Mesendoderm (in vitro differentiated cells): Measurements from ENCODE around the gene EPHB3.

Source experiments
- DNase-seq: peaks from one replicate; pipeline ENCODE4 v3.0.0; 2013
- H2AK5ac ChIP-seq: 2 replicates; pipeline ENCODE4 v1.6.1; 2013; ENCODE audit warnings: low read length, inconsistent platforms
- H2BK120ac ChIP-seq: 2 replicates; pipeline ENCODE4 v1.6.1; 2013; ENCODE audit warnings: low read depth, mild to moderate bottlenecking, low read length, moderate library complexity, mixed read lengths
- H2BK15ac ChIP-seq: replicated peaks from 2 replicates; pipeline ENCODE4 v1.6.1; 2013; ENCODE audit warnings: low read depth, mild to moderate bottlenecking, moderate library complexity
- H2BK5ac ChIP-seq: 2 replicates; pipeline ENCODE4 v1.6.1; 2013; ENCODE audit warnings: low read length, inconsistent platforms
- H3K18ac ChIP-seq: 2 replicates; pipeline ENCODE4 v1.6.1; 2013; ENCODE audit warnings: mild to moderate bottlenecking, low read length, mixed read lengths
- H3K23ac ChIP-seq: one replicate; pipeline ENCODE4 v1.6.1; 2013; ENCODE audit warnings: low read length
- H3K27ac ChIP-seq: 2 replicates; pipeline ENCODE4 v1.5.1; 2013; ENCODE audit warnings: low read depth, mild to moderate bottlenecking, inconsistent platforms, low read length, moderate library complexity
- H3K27me3 ChIP-seq: 2 replicates; pipeline ENCODE4 v1.6.1; 2013; ENCODE audit warnings: low read length, control low read depth, mild to moderate bottlenecking, inconsistent platforms; ENCODE audit not compliant: insufficient read depth, poor library complexity
- H3K36me3 ChIP-seq: 2 replicates; pipeline ENCODE4 v1.6.1; 2013; ENCODE audit warnings: low read length, inconsistent platforms; ENCODE audit not compliant: control insufficient read depth, insufficient read depth
- H3K4ac ChIP-seq: one replicate; pipeline ENCODE4 v1.6.1; 2013; ENCODE audit warnings: low read depth, mild to moderate bottlenecking, low read length, moderate library complexity
- H3K4me1 ChIP-seq: 2 replicates; pipeline ENCODE4 v1.6.1; 2013; ENCODE audit warnings: low read depth, low read length, inconsistent platforms; ENCODE audit not compliant: control insufficient read depth
- H3K4me2 ChIP-seq: 2 replicates; pipeline ENCODE4 v1.6.1; 2013; ENCODE audit warnings: low read length
- H3K4me3 ChIP-seq: 2 replicates; pipeline ENCODE4 v1.5.1; 2013; ENCODE audit warnings: mild to moderate bottlenecking, low read length
- H3K56ac ChIP-seq: one replicate; pipeline ENCODE4 v1.6.1; 2013; ENCODE audit warnings: low read length
- H3K79me1 ChIP-seq: 2 replicates; pipeline ENCODE4 v1.6.1; 2013; ENCODE audit warnings: low read length, inconsistent platforms
- H3K79me2 ChIP-seq: 2 replicates; pipeline ENCODE4 v1.6.1; 2013; ENCODE audit warnings: mild to moderate bottlenecking, low read length; ENCODE audit not compliant: control insufficient read depth, insufficient read depth
- H3K9ac ChIP-seq: 2 replicates; pipeline ENCODE4 v1.6.1; 2013; ENCODE audit warnings: low read length, inconsistent platforms
- H4K5ac ChIP-seq: one replicate; pipeline ENCODE4 v1.6.1; 2013; ENCODE audit warnings: low read length
- H4K8ac ChIP-seq: one replicate; pipeline ENCODE4 v1.6.1; 2013; ENCODE audit warnings: low read depth, mild to moderate bottlenecking, control low read depth, low read length, moderate library complexity
- WGBS: extraction: QIAGEN DNeasy Blood & Tissue Kit; methylation state at CpG from one replicate; pipeline ENCODE4 v1.1.7; 2013; ENCODE audit warnings: low lambda C conversion rate, missing lambda C conversion rate; ENCODE audit not compliant: insufficient coverage; ENCODE audit errors: extremely low coverage; 5-methylcytosine and 5-hydroxymethylcytosine counted together

Gene EPHB3

DNA sequence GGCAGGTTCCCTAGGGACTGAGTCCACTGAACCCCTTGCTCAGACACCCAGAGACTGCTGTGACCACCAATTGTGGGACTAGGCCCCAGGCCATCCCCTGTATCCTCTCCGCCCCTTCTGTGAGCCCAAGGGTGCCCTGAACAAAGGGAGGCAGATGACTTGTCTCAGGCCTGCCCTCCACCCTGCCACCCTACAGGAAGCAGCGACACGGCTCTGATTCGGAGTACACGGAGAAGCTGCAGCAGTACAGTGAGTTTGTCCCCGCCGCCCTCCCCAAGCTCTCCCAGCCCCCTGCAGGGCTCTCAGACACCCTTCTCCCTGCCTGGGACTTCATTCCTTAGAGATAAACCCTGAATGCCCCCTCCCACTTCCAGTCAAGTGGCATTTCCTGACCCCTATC, 16.6 kb downstream of the EPHB3 start:
- H3K27ac ChIP-seq = no peak overlapping the region
- no peak for DNase-seq
- WGBS = no CpG with 5 or more reads among the region's 7 CpGs

GRCh38 chr3:184578822-184579221, 17.2 kb downstream of the EPHB3 start:
- Histone ChIP-seq H3K18ac (no peak overlapping the region), H3K79me1 (peaks cover 4% of the 10 kb centered on the region)
- WGBS = no CpG with 5 or more reads among the region's 7 CpGs

More for the DNA sequence above, 16.6 kb downstream of the EPHB3 start:
- Histone ChIP-seq H4K8ac (no peak overlapping the region), H4K5ac (no peak overlapping the region), H3K18ac (no peak overlapping the region), H3K4ac (no peak overlapping the region), H3K36me3 (peaks cover 22% of the 10 kb centered on the region), H3K9ac (no peak overlapping the region), H3K27me3 (no peaks in the 10 kb centered on the region), H2BK5ac (no peak overlapping the region), H3K79me2 (peaks cover 3% of the 10 kb centered on the region), H2BK15ac (no peak overlapping the region), H3K56ac (peak overlapping the region; percentile 6), H3K23ac (no peak overlapping the region), H2BK120ac (no peak overlapping the region), H3K4me2 (no peak overlapping the region), H3K79me1 (peaks cover 4% of the 10 kb centered on the region), H3K4me1 (peaks cover 22% of the 10 kb centered on the region), H2AK5ac (no peak overlapping the region), H3K4me3 (no peak overlapping the region)

DNA sequence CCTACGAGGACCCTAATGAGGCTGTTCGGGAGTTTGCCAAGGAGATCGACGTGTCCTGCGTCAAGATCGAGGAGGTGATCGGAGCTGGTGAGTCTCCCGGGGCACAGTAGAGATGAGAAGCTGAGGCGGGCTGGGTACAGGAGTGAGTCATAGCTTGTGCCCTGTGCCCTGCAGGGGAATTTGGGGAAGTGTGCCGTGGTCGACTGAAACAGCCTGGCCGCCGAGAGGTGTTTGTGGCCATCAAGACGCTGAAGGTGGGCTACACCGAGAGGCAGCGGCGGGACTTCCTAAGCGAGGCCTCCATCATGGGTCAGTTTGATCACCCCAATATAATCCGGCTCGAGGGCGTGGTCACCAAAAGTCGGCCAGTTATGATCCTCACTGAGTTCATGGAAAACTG, 17.9 kb downstream of the EPHB3 start:
- Histone ChIP-seq H3K9ac (no peak overlapping the region), H3K4me3 (no peak overlapping the region), H4K5ac (no peak overlapping the region), H3K56ac (no peak overlapping the region), H3K23ac (no peak overlapping the region), H3K27ac (no peak overlapping the region), H2BK15ac (no peak overlapping the region), H3K79me2 (peaks cover 3% of the 10 kb centered on the region), H3K18ac (no peak overlapping the region), H2BK120ac (no peak overlapping the region), H2BK5ac (no peak overlapping the region), H3K4me1 (peaks cover 17% of the 10 kb centered on the region), H3K4ac (no peak overlapping the region), H3K27me3 (no peaks in the 10 kb centered on the region), H4K8ac (no peak overlapping the region), H2AK5ac (no peak overlapping the region), H3K36me3 (peaks cover 22% of the 10 kb centered on the region), H3K79me1 (peaks cover 4% of the 10 kb centered on the region), H3K4me2 (no peak overlapping the region)
- DNase-seq = no peak
- WGBS = no CpG with 5 or more reads among the region's 22 CpGs

More at GRCh38 chr3:184578822-184579221, 17.2 kb downstream of the EPHB3 start:
- peak; percentile 53 for DNase-seq
- Histone ChIP-seq H3K27me3 (no peaks in the 10 kb centered on the region), H2BK15ac (no peak overlapping the region), H3K9ac (no peak overlapping the region), H3K23ac (no peak overlapping the region), H4K5ac (no peak overlapping the region), H3K4ac (no peak overlapping the region), H3K4me1 (peaks cover 22% of the 10 kb centered on the region), H2AK5ac (no peak overlapping the region), H2BK5ac (no peak overlapping the region), H4K8ac (no peak overlapping the region), H2BK120ac (no peak overlapping the region), H3K27ac (no peak overlapping the region), H3K4me3 (no peak overlapping the region), H3K4me2 (no peak overlapping the region), H3K36me3 (peaks cover 22% of the 10 kb centered on the region), H3K79me2 (peaks cover 3% of the 10 kb centered on the region), H3K56ac (no peak overlapping the region)

- Histone ChIP-seq H2BK120ac (no peak overlapping the region), H3K27ac (no peak overlapping the region), H4K5ac (no peak overlapping the region), H3K23ac (no peak overlapping the region), H3K79me2 (no peaks in the 10 kb centered on the region), H3K27me3 (no peaks in the 10 kb centered on the region), H3K18ac (no peak overlapping the region), H3K36me3 (peaks cover 22% of the 10 kb centered on the region), H3K79me1 (peaks cover 4% of the 10 kb centered on the region), H4K8ac (no peak overlapping the region), H2BK5ac (no peak overlapping the region), H3K4me2 (no peak overlapping the region), H3K9ac (no peak overlapping the region), H3K4me1 (peaks cover 14% of the 10 kb centered on the region), H3K4me3 (no peak overlapping the region), H2AK5ac (no peak overlapping the region), H3K4ac (no peak overlapping the region), H3K56ac (no peak overlapping the region), H2BK15ac (no peak overlapping the region)
- no peak for DNase-seq
- no CpG with 5 or more reads among the region's 16 CpGs for WGBS
Observed at GRCh38 chr3:184580376-184580775, 18.8 kb downstream of the EPHB3 start.

DNA sequence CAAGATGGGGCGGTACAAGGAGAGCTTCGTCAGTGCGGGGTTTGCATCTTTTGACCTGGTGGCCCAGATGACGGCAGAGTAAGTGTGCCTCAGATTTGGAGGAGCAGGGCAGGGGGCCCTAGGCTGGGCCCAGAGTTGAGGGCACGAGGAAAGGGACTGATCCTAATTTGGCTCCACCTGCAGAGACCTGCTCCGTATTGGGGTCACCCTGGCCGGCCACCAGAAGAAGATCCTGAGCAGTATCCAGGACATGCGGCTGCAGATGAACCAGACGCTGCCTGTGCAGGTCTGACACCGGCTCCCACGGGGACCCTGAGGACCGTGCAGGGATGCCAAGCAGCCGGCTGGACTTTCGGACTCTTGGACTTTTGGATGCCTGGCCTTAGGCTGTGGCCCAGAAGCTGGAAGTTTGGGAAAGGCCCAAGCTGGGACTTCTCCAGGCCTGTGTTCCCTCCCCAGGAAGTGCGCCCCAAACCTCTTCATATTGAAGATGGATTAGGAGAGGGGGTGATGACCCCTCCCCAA, 19.8 kb downstream of the EPHB3 start:
- no peak overlapping the region for H3K27ac ChIP-seq
- H3K27me3 ChIP-seq = no peaks in the 10 kb centered on the region
- WGBS = no CpG with 5 or more reads among the region's 15 CpGs

More for the DNA sequence above, 19.8 kb downstream of the EPHB3 start:
- H3K18ac ChIP-seq = no peak overlapping the region
- no peak overlapping the region for H4K5ac ChIP-seq
- no peak overlapping the region for H2BK15ac ChIP-seq
- no peak overlapping the region for H2AK5ac ChIP-seq
- no peak overlapping the region for H3K9ac ChIP-seq
- H3K4me1 ChIP-seq = peaks cover 14% of the 10 kb centered on the region
- no peaks in the 10 kb centered on the region for H3K79me2 ChIP-seq
- no peak overlapping the region for H4K8ac ChIP-seq
- H3K4ac ChIP-seq = no peak overlapping the region
- no peak overlapping the region for H3K4me3 ChIP-seq
- no peak overlapping the region for H2BK120ac ChIP-seq
- no peak overlapping the region for H3K23ac ChIP-seq
- H2BK5ac ChIP-seq = no peak overlapping the region
- no peak for DNase-seq
- no peak overlapping the region for H3K4me2 ChIP-seq
- no peaks in the 10 kb centered on the region for H3K79me1 ChIP-seq
- H3K36me3 ChIP-seq = peaks cover 18% of the 10 kb centered on the region
- H3K56ac ChIP-seq = no peak overlapping the region
